WTC11 (cell line): Measurements from ENCODE around the gene UNC5A.

Source experiments
- CREM ChIP-seq: sonication (generic); formaldehyde crosslinking; IDR thresholded peaks from 2 replicates; pipeline ENCODE4 v1.8.1; 2022; ENCODE audit warnings: mild to moderate bottlenecking, missing genetic modification reagents, moderate library complexity
- NR1H2 ChIP-seq: sonication (generic); formaldehyde crosslinking; IDR thresholded peaks from 2 replicates; pipeline ENCODE4 v1.9.0; 2021; ENCODE audit warnings: mild to moderate bottlenecking, moderate library complexity, missing genetic modification reagents
- NR3C1 ChIP-seq: sonication (generic); formaldehyde crosslinking; conservative IDR thresholded peaks from 2 replicates; pipeline ENCODE4 v1.8.1; 2023; ENCODE audit warnings: low read depth, mild to moderate bottlenecking, missing genetic modification reagents
- OVOL2 ChIP-seq: fragments of 250-450 bp; sonication (Bioruptor Pico); IDR thresholded peaks from 2 replicates; pipeline ENCODE4 v1.9.0; 2021; ENCODE audit warnings: mild to moderate bottlenecking, borderline replicate concordance
- TF ChIP-seq, protein P1 (sequence below): fragments of 200-600 bp; IDR thresholded peaks from 2 replicates; pipeline ENCODE4 v1.8.0; 2022; ENCODE audit warnings: antibody characterized with exemption
- TF ChIP-seq, protein P2 (sequence below): sonication (generic); formaldehyde crosslinking; conservative IDR thresholded peaks from 2 replicates; pipeline ENCODE4 v1.8.1; 2022; ENCODE audit warnings: mild to moderate bottlenecking, missing genetic modification reagents

DNA sequence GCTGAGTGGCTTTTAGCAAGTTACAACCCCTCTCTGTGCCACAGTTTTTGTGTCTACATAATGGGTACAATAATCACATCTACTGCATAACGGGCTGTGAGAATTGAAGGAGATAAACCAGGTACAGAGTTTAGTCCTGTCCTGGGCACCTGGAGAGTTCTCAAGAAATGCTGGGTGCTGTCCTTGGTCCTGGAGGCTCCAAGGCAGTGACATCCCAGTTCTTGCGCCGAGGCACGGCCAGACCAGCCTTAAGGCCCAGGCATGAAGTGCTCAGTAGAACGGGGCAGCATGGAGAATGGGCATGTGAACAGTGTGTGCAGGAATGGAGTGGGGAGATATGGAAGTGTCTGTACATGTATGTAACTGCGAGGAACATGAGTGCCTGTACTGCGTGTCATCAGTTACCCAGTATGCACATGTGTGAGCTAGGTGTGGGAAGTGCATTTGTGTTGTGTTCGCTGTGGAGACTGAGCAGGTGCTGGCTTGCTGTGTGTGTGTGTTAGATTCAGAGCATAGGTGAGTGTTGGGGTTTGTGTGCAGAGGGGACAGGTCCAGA lies 6.3 kb upstream of the UNC5A start:
- TF ChIP-seq CREM (0 out of 2 replicates have a peak, but pooled peaks have one; percentile 27), NR3C1 (CRISPR knock-in tag) (0 out of 2 replicates have a peak, but pooled peaks have one; percentile 57), OVOL2 (no peak), NR1H2 (CRISPR knock-in tag) (no peak)
- TF ChIP-seq, protein P1, sequence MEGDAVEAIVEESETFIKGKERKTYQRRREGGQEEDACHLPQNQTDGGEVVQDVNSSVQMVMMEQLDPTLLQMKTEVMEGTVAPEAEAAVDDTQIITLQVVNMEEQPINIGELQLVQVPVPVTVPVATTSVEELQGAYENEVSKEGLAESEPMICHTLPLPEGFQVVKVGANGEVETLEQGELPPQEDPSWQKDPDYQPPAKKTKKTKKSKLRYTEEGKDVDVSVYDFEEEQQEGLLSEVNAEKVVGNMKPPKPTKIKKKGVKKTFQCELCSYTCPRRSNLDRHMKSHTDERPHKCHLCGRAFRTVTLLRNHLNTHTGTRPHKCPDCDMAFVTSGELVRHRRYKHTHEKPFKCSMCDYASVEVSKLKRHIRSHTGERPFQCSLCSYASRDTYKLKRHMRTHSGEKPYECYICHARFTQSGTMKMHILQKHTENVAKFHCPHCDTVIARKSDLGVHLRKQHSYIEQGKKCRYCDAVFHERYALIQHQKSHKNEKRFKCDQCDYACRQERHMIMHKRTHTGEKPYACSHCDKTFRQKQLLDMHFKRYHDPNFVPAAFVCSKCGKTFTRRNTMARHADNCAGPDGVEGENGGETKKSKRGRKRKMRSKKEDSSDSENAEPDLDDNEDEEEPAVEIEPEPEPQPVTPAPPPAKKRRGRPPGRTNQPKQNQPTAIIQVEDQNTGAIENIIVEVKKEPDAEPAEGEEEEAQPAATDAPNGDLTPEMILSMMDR = no peak
- TF ChIP-seq, protein P2, sequence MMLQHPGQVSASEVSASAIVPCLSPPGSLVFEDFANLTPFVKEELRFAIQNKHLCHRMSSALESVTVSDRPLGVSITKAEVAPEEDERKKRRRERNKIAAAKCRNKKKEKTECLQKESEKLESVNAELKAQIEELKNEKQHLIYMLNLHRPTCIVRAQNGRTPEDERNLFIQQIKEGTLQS = no peak
